SK-N-SH treated with all-trans-retinoic acid at 6 μM for 48 hours (cell line): ENCODE data around the gene SURF4.

ENCODE experiments used
- ARNTL ChIP-seq: fragments of 450-650 bp; formaldehyde crosslinking; IDR thresholded peaks from 2 replicates; pipeline ENCODE4 v1.5.0; 2020; ENCODE audit warnings: low read depth, mild to moderate bottlenecking, moderate library complexity, borderline replicate concordance
- CSDC2 ChIP-seq: fragments of 250-450 bp; sonication (Bioruptor Pico); IDR thresholded peaks from 2 replicates; pipeline ENCODE4 v1.5.0; 2020; ENCODE audit warnings: mild to moderate bottlenecking, moderate library complexity
- GLIS3 ChIP-seq: fragments of 250-450 bp; sonication (Bioruptor Pico); IDR thresholded peaks from 2 replicates; pipeline ENCODE4 v1.5.0; 2020; ENCODE audit warnings: mild to moderate bottlenecking, moderate library complexity
- PPARA ChIP-seq: fragments of 250-450 bp; sonication (Bioruptor Pico); IDR thresholded peaks from 2 replicates; pipeline ENCODE4 v1.5.0; 2020; ENCODE audit warnings: mild to moderate bottlenecking, borderline replicate concordance
- TCF4 ChIP-seq: fragments of 250-450 bp; sonication (Bioruptor Pico); IDR thresholded peaks from 2 replicates; pipeline ENCODE4 v1.8.0; 2021; ENCODE audit warnings: mild to moderate bottlenecking, moderate library complexity, borderline replicate concordance
- ZFP3 ChIP-seq: fragments of 250-450 bp; sonication (Bioruptor Pico); IDR thresholded peaks from 2 replicates; pipeline ENCODE4 v1.5.0; 2020; ENCODE audit warnings: mild to moderate bottlenecking, moderate library complexity
- ZFP30 ChIP-seq: fragments of 450-650 bp; formaldehyde crosslinking; IDR thresholded peaks from 2 replicates; pipeline ENCODE4 v1.5.0; 2022; ENCODE audit warnings: mild to moderate bottlenecking, moderate library complexity
- ZNF70 ChIP-seq: fragments of 450-650 bp; formaldehyde crosslinking; IDR thresholded peaks from 2 replicates; pipeline ENCODE4 v1.5.0; 2020; ENCODE audit warnings: mild to moderate bottlenecking, moderate library complexity
- TF ChIP-seq, protein P1 (sequence below): fragments of 250-450 bp; sonication (Bioruptor Pico); IDR thresholded peaks from 2 replicates; pipeline ENCODE4 v1.8.0; 2021; ENCODE audit warnings: low read depth, mild to moderate bottlenecking, moderate library complexity, borderline replicate concordance
- TF ChIP-seq, protein P2 (sequence below): fragments of 250-450 bp; sonication (Bioruptor Pico); IDR thresholded peaks from 2 replicates; pipeline ENCODE4 v1.5.1; 2020; ENCODE audit warnings: low read depth, mild to moderate bottlenecking, moderate library complexity
- TF ChIP-seq, protein P3 (sequence below): fragments of 250-450 bp; sonication (Bioruptor Pico); IDR thresholded peaks from 2 replicates; pipeline ENCODE4 v1.8.0; 2020; ENCODE audit warnings: mild to moderate bottlenecking, moderate library complexity, borderline replicate concordance

- TF ChIP-seq ZFP30 = no peak
- no peak for TF ChIP-seq ZFP3 (CRISPR knock-in tag)
- TF ChIP-seq TCF4 (CRISPR knock-in tag) = no peak
- no peak for TF ChIP-seq GLIS3 (CRISPR knock-in tag)
- TF ChIP-seq PPARA (CRISPR knock-in tag) = no peak
- TF ChIP-seq CSDC2 (CRISPR knock-in tag) = no peak
- TF ChIP-seq, protein P1, sequence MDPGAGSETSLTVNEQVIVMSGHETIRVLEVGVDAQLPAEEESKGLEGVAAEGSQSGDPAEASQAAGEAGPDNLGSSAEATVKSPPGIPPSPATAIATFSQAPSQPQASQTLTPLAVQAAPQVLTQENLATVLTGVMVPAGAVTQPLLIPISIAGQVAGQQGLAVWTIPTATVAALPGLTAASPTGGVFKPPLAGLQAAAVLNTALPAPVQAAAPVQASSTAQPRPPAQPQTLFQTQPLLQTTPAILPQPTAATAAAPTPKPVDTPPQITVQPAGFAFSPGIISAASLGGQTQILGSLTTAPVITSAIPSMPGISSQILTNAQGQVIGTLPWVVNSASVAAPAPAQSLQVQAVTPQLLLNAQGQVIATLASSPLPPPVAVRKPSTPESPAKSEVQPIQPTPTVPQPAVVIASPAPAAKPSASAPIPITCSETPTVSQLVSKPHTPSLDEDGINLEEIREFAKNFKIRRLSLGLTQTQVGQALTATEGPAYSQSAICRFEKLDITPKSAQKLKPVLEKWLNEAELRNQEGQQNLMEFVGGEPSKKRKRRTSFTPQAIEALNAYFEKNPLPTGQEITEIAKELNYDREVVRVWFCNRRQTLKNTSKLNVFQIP (CRISPR knock-in tag) = no peak
- no peak for TF ChIP-seq ARNTL (CRISPR knock-in tag)
- TF ChIP-seq, protein P2, sequence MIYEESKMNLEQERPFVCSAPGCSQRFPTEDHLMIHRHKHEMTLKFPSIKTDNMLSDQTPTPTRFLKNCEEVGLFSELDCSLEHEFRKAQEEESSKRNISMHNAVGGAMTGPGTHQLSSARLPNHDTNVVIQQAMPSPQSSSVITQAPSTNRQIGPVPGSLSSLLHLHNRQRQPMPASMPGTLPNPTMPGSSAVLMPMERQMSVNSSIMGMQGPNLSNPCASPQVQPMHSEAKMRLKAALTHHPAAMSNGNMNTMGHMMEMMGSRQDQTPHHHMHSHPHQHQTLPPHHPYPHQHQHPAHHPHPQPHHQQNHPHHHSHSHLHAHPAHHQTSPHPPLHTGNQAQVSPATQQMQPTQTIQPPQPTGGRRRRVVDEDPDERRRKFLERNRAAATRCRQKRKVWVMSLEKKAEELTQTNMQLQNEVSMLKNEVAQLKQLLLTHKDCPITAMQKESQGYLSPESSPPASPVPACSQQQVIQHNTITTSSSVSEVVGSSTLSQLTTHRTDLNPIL (CRISPR knock-in tag) = no peak
- TF ChIP-seq, protein P3, sequence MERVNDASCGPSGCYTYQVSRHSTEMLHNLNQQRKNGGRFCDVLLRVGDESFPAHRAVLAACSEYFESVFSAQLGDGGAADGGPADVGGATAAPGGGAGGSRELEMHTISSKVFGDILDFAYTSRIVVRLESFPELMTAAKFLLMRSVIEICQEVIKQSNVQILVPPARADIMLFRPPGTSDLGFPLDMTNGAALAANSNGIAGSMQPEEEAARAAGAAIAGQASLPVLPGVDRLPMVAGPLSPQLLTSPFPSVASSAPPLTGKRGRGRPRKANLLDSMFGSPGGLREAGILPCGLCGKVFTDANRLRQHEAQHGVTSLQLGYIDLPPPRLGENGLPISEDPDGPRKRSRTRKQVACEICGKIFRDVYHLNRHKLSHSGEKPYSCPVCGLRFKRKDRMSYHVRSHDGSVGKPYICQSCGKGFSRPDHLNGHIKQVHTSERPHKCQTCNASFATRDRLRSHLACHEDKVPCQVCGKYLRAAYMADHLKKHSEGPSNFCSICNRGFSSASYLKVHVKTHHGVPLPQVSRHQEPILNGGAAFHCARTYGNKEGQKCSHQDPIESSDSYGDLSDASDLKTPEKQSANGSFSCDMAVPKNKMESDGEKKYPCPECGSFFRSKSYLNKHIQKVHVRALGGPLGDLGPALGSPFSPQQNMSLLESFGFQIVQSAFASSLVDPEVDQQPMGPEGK = no peak
- TF ChIP-seq ZNF70 (CRISPR knock-in tag) = no peak
These were observed 39.3 kb upstream of the SURF4 start for GRCh38 chr9:133415170-133415569.
